Kidney epithelial cell (primary cell): ENCODE results near the gene C17orf113. TPM values are rescaled to one million over a fixed set of nuclear protein-coding genes. Genes with fewer than 3 reads are reported as not detected.

ENCODE experiments used
- DNase-seq: peaks from one replicate; pipeline ENCODE4 v3.0.0-alpha.2; 2010; ENCODE audit warnings: low read depth
- H3K27me3 ChIP-seq: 2 replicates; pipeline ENCODE4 v1.6.0; 2011; ENCODE audit warnings: low read length; ENCODE audit not compliant: control insufficient read depth, insufficient read depth
- H3K36me3 ChIP-seq: 2 replicates; pipeline ENCODE4 v1.5.1; 2011; ENCODE audit warnings: low read length; ENCODE audit not compliant: control insufficient read depth, insufficient read depth
- H3K4me3 ChIP-seq: 2 replicates; pipeline ENCODE4 v1.5.1; 2011; ENCODE audit warnings: low read depth, mild to moderate bottlenecking, control low read depth, low read length
- total RNA-seq: library from RNA; depleted of rRNA; stranded (reverse); fragments of >200 nt; gene quantifications from 2 replicates; pipeline ENCODE4 v1.2.3, GENCODE V29; 2015
- TF ChIP-seq, protein P1 (sequence below): IDR thresholded peaks from 2 replicates; pipeline ENCODE4 v1.5.1; 2011; ENCODE audit warnings: mild to moderate bottlenecking, moderate library complexity, low read length, control low read depth, inconsistent platforms; ENCODE audit not compliant: insufficient read depth, poor library complexity, severe bottlenecking

C17orf113 gene
- total RNA-seq, 1 donor from 2014 or later: 0.75 TPM

DNA sequence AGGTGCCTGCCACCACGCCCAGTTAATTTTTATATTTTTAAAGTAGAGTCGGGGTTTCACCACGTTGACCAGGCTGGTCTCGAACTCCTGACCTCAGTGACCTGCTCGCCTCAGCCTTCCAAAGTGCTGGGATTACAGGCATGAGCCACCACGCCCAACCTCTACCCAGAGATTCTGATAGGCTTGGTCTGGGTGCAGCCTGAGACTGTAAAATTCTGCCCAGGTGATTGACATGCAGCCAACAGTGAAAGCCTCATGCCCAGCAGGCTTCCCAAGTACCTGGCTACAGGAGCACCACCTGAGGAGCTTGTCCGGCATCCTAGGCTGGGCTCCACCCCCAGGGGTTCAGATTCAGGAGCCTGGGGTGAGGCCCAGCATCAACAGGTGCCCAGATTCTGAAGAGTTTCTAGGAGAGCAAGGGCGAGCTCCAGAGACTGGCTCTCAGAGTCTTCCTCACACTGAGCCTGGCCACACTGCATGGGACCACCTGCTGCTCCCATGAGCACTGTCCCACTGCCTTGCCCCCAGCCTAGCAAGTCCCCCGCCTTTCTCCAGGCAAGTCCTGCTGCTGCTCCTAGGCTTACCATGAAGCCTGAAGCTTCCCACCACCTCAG lies 31.2 kb upstream of the C17orf113 start:
- TF ChIP-seq, protein P1, sequence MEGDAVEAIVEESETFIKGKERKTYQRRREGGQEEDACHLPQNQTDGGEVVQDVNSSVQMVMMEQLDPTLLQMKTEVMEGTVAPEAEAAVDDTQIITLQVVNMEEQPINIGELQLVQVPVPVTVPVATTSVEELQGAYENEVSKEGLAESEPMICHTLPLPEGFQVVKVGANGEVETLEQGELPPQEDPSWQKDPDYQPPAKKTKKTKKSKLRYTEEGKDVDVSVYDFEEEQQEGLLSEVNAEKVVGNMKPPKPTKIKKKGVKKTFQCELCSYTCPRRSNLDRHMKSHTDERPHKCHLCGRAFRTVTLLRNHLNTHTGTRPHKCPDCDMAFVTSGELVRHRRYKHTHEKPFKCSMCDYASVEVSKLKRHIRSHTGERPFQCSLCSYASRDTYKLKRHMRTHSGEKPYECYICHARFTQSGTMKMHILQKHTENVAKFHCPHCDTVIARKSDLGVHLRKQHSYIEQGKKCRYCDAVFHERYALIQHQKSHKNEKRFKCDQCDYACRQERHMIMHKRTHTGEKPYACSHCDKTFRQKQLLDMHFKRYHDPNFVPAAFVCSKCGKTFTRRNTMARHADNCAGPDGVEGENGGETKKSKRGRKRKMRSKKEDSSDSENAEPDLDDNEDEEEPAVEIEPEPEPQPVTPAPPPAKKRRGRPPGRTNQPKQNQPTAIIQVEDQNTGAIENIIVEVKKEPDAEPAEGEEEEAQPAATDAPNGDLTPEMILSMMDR: no peak
- Histone ChIP-seq H3K27me3 (peaks cover 7% of the 10 kb centered on the region), H3K36me3 (no peaks in the 10 kb centered on the region), H3K4me3 (no peak overlapping the region)
- no peak for DNase-seq

DNA sequence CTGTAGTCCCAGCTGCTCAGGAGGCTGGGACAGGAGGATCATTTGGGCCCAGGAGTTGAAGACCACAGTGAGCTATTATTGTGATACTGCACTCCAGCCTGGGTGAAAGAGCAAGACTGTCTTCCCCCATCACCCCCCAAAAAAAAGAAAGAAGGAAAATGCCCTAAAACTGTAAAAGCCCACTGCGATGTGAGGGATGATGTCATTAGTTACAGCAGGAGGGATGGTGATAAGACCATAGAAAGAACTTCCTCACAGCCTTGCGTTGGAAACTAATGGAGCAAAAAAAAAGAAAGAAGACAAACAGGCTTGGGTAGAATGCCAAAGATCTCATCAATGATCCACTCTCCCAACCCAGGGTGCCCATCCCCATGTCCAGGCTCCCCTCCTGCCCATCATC lies 29.1 kb upstream of the C17orf113 start:
- no peaks in the 10 kb centered on the region for H3K36me3 ChIP-seq
- peaks cover 7% of the 10 kb centered on the region for H3K27me3 ChIP-seq
- no peak overlapping the region for H3K4me3 ChIP-seq
- no peak for DNase-seq
- TF ChIP-seq, protein P1: no peak

DNA sequence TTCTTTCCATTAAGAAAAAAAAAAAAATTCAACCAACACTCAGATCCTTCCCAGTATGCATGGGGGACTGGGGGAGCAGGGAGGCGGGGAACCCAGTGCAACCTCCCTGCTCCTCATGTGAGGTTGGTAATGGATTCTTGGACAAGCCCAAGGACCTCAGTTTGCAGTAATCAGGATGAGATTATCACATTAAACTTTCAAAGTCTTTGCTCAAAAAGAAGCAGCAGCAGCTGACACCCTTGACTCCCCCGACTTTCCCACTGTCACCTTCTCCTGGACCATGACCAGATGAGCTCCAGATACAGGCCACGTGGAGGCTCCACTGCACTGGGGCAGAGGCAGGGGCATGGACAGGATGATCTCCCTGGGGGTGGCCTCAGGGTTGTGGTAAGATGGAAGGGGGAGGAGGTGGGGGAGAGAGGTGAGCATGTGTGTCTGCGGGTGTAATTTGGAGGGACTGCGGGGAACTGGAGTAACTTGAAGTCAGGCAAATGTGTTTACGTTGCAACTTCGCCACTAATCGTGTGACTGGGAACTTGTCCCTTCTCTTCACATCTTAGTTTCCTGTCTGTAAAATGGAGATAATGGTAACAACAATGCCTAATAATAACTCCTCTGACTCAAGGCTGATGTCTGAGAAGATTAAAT lies 28.1 kb upstream of the C17orf113 start:
- H3K27me3 ChIP-seq: peaks cover 11% of the 10 kb centered on the region

DNA sequence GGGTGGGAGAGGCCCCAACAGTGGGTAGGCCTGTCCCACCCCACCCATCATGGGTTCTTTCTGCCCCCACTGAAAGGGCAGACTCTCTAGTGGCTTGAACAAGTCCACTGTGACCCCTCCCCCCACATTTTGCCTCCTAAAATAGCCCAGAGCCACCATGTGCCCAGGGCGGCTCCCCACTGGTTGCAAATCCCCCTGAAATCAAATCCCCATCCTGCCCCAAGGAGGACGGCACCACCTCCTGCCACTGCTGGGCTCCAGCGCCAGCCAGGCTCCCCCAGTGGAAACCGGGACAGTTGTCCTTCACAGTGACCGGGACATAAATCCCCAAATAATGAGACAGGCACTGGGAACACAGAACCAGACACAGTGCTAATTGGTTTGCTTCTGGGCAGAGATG lies 27.4 kb upstream of the C17orf113 start:
- TF ChIP-seq, protein P1: no peak
- Histone ChIP-seq H3K36me3 (no peaks in the 10 kb centered on the region), H3K27me3 (peaks cover 17% of the 10 kb centered on the region), H3K4me3 (no peak overlapping the region)
- no peak for DNase-seq

More for the DNA sequence above, 28.1 kb upstream of the C17orf113 start:
- TF ChIP-seq, protein P1: no peak
- DNase-seq: no peak
- Histone ChIP-seq H3K36me3 (no peaks in the 10 kb centered on the region), H3K4me3 (no peak overlapping the region)

DNA sequence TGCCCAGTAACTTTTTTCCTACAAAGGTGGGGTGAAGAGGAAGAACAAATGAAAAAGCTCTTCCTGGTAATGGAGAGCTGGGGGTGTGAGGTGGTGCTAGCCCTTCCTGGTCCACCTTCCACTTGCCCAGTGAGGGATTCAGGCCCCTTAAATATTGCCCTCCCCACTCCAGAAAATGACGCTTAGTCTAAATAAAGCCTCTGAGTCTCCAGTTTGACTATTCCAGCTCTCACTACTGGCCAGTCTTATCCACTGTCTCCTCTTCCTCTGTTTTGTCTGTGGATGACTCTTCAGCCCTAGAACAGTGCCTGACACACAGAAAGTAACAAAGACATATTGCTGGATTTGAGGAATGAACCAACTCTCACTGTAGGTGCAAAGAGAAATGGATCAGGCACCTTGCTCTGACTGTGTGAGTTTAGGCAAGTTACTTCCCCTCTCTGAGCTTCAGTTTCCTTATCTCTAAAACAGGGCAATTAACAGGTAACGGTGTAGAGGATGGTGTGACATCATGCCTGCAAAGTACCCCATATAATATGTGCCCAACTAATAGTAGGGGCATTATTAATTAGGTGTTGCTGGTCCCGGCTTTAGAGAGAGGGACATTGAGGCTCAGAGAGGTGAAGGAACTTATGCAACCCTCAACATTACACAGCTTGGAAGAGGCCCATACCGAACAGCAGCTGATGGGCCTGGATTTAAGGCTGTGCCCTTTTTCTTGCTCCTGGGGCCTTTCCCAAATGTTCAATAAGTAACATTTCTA lies 26.6 kb upstream of the C17orf113 start:
- DNase-seq: no peak
- H3K4me3 ChIP-seq: no peak overlapping the region
- TF ChIP-seq, protein P1: no peak
- peaks cover 23% of the 10 kb centered on the region for H3K27me3 ChIP-seq
- no peaks in the 10 kb centered on the region for H3K36me3 ChIP-seq
